HG02852 (cell line): ENCODE measurements around the gene DOCK2.

Experiments
- ATAC-seq: cut with Tn5 transposase; IDR thresholded peaks from one replicate; pipeline ENCODE4 v1.9.1; 2021; ENCODE audit warnings: mild to moderate bottlenecking, moderate library complexity; ENCODE audit not compliant: unreplicated experiment

DOCK2 gene

DNA sequence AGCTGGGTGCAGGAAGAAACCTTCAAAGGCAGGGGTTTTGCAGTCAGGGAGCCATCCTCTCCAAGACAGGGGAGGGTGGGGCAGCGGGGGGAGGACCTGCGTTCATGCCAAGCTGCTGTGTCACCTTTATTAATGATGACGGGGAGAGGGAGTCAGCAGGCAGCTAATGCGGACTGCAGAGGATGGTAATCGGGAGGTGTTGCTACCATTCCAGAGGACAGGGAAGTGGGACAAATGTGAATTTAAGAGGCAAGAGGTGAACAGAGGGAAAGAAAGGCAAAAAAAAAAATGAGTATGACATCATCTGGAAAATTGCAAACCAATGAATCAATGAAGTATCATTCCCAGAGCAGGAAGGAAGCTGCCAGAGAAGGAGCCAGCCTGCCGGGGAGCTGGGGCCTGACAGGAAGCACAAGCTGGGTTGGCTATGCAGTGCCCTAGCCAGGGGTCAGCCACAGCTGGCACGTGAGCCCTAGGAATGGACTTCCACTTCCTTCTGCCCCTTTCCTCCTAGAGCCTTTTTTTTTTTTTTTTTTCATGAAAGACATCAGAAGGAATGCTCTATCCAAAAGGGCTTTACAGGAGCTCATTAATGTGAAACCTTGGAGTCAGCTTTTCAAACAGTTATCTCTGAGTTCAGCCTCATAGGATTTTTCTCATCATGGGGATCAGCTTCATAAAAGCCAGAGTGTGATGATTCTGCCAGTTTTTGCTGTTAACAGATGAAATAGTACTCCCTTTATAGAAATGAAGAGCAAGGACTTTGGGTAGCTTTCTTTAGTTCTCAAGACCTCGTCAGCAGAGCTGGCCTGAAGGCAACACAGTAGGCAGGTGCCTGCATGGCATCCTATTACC is 334.1 kb downstream of the DOCK2 start:
- ATAC-seq: no peak

DNA sequence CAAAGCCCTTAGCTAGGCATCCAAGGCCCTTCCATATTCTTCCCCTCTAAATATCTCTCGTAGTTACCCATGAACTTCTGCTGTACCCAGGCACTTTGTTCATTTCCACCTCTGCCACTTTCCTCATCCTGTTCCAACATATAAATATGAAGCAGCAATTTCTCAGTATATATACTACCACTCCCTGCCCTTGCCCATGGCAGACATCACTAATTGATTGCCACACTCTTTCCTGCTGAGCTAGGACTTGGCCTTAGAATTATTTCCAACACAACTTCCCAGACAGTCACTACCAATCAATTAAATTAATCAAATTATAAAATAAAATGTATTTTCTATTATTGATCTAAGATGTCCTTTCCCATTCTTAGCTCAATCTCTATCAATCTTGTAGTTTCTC is 334.7 kb downstream of the DOCK2 start:
- no peak for ATAC-seq

DNA sequence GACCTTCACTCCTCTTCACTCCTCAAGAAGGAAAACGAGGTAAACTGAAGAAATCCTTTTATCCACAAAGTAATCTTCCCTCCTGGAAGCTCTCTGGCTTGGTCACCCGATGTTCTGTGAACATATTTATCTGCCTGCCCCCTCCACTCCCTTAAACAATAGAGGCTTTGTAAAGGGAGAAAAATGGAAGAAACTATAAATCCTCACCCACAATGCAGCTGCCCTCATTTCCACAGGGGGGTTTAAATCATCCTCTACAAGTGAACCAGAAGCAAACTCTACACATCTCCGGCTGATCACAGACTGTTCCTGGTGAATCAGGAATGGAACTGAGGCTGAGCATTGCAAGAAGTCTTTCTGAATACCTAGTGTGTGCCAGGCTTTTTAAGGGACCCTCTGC is 336.0 kb downstream of the DOCK2 start:
- no peak for ATAC-seq

DNA sequence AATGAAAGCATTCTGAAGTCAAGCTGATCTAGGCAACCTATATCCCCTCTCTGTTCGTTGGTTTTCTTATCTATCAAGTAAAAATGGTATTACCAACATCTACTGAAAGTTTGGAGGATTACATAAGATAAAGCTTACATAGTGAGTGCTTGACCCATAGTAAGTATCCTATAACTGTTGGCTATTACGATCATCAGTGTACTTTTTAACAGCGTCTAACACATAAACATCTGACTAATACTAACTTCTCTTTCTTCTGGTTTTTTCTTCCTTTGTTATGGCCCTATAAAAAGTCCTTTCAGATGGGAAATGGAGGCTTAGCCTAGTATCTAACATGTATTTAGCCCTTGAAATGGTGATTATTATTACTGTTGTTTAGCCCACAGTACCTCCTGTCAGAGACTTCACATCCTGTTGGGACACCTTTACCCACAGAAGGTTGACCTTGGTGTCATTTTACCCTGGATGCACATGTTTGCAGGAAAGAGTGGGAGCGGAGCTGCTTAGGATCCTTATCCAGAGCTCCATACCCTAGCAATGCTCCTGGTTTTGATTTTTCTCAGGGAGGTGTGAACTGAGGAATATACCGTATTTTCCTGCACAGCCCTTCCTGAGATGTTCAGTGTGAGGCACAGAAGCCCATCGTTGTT is 337.2 kb downstream of the DOCK2 start:
- ATAC-seq: no peak

DNA sequence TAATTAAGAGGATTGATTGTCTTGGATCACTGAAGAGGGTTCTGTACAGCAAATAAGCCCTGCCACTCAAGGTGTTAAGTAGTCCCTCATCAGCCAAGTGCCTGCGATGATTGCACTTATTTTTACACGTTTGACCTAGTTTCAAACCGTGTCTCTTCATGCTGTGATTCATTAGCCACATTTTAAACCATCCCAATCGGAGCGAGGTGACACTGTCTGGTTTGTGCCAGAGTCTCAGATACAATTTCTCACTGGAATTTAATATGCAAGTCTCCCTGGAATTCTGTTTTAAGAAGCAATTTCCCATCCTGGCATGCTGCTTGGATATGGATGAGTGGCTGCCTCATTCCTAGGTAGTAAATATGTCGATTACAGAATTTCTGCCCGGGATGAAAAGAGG is 341.6 kb downstream of the DOCK2 start:
- no peak for ATAC-seq

DNA sequence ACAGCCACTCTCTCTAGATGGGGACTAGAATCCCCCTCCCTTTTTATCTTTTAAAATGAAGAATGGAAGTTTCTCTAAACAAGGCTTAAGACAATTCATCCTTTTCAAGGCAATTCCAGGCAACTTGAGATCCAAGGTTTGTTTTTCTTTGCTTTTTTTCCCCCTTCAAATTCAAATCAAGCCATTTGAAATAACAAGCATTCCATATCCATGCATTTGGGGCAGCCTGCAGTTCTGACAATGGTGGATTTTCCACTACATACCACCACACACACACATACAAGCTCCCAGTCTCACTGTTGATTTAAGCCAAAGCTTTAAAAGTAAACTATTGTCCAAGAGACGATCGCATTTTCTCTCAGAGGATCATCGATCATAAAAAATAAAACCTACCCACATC is 342.8 kb downstream of the DOCK2 start:
- ATAC-seq: no peak

DNA sequence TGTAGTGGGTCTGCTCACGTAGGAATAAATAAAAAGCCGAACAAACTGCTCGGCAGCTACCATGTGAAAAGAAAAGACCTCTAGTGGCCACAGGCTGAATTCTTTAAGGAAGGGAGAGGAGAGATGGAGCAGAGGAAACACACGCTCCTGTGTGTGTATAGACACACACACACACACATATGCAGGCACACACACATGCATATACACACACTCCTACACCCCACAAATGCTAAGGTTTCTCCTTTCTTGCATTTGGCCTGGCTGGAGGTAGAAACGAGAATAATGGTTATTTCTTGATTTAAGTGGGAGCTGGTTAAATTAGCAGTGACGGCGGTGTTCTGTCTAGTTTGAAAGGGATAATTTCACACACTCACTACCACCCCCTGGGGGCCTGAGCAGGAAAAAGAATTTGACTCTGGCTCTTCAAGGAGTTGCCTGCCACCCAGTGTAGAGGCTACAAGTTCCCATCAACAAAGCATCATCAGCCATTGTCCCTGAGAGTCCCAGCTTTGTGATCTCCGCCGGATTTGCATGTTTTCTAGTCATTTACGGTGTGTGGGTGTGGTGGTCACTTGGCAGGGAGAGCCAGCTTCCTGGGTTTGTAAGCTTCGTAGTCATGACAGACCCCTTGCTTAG is 343.5 kb downstream of the DOCK2 start, which contains the start of gene INSYN2B:
TSS of gene INSYN2B (minus strand) at position 78 of the 636 bp plus-strand sequence. CDS start 96,597 bp downstream, outside the sequence.
- peak; percentile 50 for ATAC-seq

DNA sequence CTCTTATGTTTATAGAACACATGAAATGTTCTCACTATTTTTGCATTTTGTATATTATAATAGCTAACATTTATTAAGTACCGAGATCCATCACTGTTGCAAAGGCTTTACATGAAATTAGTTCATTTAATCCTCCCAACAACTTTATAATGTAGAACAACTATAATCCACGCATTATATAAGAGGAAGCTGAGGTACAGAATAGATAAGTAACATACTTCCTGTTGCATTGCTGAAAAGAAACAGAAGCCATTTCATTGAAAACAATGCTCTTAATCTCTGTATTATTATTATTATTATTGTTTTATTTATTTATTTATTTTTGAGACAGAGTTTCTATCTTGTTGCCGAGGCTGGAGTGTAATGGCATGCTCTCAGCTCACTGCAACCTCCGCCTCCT is 351.1 kb downstream of the DOCK2 start:
- no peak for ATAC-seq

DNA sequence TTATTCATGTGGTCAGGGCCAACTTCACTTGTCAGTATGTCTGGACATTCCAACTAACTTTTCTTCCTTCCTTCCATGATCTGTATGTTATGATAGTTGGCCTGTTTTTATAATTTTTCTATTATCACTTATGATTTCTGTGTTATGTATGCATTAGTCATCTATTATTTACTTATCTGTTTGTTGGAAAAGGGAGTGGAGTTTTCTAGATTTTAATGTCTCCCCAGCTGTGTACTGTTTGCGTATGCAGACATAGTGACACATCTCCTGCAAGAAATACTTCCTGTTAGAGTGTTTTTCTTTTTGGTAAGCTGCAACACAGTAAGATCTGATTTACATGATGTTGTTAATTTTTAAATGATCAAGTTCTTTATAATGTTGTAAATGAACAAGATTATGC is 351.9 kb downstream of the DOCK2 start:
- no peak for ATAC-seq

DNA sequence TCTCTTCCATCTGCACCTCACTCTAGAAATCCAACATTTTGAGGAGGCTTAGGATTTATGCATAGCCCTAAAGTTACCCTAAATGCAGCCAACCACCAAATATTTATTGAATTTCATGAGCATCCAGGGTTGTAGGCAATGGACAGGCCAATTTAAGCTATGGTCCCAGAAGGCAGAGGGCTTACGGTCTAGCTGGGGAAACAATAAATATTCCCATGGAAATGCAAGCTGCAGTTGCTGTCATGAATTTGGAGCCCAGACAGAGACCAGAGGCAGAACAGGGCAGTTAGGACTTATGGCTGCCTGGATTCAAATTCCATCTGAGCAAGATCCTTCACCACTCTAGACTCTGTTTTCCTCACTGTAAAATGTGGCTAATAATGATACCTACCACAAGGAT is 352.3 kb downstream of the DOCK2 start:
- no peak for ATAC-seq

DNA sequence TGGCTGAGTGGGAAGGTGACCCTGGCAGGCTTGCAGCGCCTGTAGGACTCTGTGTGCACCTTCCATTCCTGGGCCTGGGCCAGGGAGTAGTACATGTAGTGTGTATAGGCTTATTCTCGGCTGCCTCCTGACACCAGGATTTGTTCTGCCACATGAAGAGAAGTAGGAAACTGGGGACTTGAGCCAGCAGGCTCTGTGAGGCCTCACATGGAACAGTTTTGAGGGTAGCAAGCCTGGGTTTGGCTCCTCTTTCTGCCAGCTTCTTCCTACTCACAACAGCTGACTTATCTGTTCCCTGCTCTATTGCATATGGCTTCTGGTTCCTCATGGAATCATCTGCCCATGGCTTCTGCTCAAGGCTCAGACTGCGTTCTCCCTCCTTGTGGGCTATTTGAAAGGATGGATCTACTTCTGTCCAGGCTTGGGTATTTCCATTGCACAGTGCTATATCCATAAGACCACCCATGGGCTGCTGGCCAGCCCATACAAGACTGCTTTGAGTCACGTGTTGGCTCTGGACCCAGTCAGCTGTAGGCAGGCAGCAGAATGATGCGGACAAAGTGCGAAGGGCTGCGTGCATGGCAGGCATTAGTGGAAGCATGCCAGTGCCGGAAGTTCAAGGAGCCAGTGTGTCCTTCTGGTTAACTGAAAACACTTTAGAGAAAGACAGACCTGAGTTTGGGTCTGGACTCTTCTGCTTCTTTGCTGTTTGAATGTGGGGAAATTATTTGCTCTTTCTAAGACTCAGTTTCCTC is 354.2 kb downstream of the DOCK2 start:
- ATAC-seq: no peak

DNA sequence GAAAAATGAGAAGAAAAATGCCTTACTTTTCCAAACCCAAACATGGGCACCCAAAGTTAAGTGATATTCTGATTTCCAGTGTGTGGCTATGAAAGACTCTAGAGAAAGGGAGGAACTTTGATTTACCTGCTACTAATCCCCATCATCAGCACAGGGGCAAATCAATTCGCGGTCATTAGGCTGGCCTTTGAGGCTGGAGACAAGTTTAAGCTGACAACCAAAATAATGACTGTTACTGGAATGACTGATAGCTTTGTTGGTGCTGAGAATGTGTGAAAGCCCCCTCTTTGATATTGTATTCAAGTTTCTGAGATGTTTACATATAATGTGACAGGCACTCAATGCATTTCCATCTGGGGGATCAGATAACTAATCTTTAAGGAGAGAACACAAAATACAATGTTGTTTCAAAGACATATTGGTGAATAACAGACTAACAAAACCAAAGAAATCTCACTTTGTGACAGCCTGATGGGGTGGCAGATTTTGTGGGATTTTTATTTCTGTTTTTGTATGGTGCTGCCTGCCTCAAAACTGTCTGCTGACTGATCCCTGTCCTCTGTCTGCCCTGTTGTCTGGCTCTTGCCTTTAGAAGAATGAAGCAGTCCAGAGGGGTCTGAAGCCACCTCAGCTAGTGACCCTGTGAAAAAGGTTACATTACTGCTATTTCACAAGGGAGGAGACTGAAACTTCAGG is 355.9 kb downstream of the DOCK2 start:
- no peak for ATAC-seq

DNA sequence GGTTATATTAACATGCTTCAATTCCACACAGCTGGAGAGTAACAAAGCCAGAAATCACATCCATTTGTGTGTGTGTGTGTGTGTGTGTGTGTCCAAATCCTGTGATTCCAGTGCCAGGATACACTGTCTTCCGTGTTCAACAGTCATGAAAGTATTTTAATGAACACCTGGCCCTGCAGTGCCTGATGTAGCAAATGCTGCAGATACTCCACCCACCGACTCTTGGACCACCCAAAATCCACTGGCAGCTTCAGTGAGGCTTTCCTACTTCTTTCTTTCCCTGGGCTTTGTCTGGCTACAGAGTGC is 356.4 kb downstream of the DOCK2 start:
- no peak for ATAC-seq

DNA sequence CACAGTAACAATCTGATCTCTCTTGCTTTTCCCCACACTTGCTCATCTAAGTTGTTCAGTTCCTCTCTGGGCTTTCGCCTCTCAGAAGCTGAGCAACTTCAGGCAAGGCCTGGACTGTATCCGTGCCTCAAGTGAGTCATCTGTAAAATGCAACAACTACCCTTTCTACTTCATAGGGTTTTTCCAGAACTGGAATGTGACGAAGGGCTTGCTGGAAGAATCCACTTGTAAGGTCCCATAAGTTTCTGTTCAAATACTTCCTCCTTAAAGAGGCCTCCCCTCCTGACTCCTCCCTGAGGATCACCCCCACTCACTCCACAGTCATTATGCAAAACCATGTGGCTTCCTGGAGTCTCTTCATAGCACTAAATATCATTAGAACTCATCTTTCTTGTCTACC is 360.7 kb downstream of the DOCK2 start:
- peak; percentile 72 for ATAC-seq

DNA sequence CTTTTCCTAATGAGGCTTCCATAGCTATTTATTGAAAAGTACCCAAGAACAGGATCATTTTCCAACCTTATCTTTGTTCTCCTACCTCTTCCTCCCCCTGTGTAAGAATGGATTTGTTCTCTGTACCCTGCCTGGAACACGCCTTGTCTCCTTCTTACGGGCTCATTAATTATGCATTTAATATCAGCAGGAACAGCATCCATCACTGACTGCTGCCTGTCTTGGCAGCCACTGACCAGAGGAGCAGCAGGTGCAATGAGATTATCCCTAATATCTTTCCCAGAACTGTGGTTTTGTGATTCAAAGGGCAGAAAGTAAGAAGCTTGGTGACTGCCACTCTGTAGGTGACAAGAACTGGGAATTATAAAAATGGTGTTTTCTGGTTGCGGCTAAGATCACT is 362.5 kb downstream of the DOCK2 start:
- ATAC-seq: no peak

DNA sequence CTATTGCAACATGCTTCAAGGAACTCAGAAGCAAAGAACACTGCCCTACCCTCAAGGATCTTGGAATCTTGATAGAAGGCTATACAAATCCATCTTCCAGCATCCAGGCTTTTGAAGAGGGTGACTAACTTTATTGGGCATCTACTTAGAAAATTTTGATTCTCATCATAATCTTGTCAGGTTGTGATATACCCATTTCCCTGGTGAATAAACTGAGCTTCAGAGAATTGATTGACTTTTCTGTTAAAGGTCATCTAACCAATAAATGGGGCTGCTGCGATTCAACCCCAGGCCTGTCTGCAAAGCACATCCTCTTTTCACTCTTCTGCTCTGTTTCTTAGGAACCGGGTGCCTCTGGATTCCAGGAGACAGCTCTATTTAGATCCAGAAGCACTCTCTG is 363.1 kb downstream of the DOCK2 start:
- no peak for ATAC-seq

DNA sequence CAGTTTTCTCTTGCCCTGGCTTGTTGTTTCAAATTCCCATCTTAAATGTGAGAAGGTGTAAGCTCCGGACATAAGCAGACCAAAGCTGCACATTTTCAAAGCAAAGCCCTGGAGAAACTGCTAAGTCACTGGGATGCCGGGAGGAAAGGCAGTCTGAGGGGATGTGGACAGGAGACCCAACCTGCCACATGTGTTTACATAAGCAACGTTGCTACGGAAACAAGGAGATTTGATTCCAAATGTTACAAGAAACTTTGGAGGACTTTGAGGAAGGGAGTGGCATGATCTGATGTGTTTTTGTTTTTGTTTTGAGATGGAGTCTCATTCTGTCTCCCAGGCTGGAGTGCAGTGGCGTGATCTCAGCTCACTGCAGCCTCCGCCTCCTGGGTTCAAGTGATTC is 368.9 kb downstream of the DOCK2 start:
- ATAC-seq: no peak

DNA sequence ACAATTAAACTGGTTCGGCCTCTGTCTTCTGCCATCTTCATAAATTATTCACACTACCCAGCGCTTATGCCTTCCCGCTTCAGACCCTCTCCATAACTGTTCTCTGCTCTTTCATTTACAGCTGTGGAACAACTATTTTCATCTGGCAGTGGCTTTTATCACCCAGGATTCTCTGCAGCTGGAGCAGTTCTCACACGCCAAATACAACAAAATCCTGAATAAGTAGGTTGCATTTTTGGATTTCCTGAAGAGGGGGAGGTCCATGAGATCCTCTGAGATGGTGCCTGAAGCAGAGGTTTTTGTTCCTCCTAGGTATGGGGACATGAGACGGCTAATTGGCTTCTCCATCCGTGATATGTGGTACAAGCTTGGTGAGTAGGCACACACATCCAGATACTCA is 371.3 kb downstream of the DOCK2 start:
- ATAC-seq: no peak

DNA sequence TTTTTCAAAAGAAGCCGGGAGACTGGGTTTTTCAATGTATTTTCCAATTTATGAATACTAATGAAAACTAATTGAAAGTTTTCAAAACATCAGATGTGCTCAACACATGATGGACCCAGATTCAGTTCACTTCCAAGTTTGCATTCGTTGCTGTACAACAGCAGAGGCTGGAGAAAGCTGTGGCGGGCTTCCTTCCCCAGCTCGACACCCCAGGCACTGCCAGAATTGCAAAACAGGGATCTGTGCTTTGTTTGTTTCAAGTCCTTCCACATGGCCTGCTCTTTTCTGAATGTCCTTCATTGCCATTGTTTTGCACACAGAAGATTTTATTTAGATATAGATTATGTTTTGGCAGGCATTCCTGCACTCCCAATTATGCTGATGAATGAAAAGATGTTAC is 373.5 kb downstream of the DOCK2 start:
- ATAC-seq: no peak

DNA sequence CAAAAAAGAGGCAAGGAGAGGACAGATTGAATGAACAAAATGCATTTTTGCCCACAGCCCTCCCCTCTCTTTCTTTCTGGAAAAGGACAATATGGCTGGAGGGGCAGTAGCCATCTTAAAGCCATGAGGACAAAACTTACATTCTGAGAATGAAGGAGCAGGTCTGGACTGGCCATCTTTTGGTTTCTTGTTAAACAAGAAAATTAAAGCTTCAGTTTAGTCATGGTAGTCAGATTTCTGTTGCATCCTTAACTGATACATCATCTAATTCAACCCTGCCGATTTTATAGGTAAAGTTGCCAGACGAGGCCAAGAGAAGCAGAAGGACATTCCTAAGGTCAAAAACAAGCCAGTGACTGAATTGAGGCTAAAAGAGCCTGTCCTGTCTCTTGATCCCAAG is 374.7 kb downstream of the DOCK2 start:
- ATAC-seq: no peak

DNA sequence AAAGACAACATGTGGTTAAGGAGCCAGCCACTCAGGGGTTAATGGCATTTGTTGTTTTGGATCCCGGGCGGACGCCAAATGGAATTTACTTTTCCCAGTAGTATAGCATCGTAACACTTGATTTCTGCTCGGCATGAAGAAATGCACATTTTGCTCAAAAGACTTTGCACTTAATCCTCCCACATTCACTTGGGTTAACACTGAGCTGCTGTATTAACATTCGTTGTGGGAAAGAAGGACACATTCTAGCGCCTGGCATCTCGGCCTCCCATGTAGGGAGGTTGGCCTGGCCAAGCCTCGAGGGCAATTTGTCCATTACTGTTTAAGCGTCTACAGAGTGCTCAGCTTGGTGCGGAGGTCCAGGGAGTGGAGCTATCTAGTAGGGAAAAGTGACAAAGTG is 375.5 kb downstream of the DOCK2 start:
- ATAC-seq: no peak
